GM12874 (cell line): Measurements from ENCODE around the gene CACNA2D3.

ENCODE experiments used
- CTCF ChIP-seq: IDR thresholded peaks from 2 replicates; pipeline ENCODE4 v1.5.1; 2011; ENCODE audit warnings: low read depth, mild to moderate bottlenecking, control low read depth, low read length, moderate library complexity; ENCODE audit not compliant: insufficient read depth

CACNA2D3 gene

GRCh38 chr3:54447427-54447826 is 325.1 kb downstream of the CACNA2D3 start:
- no peak for TF ChIP-seq CTCF

GRCh38 chr3:54454806-54455205 is 332.5 kb downstream of the CACNA2D3 start:
- no peak for TF ChIP-seq CTCF

- no peak for TF ChIP-seq CTCF
These were observed 336.0 kb downstream of the CACNA2D3 start for GRCh38 chr3:54458357-54458756.

GRCh38 chr3:54476891-54477290 is 354.5 kb downstream of the CACNA2D3 start:
- TF ChIP-seq CTCF, result no peak

GRCh38 chr3:54481606-54482365 is 359.4 kb downstream of the CACNA2D3 start:
- TF ChIP-seq CTCF, result no peak

GRCh38 chr3:54484334-54484733 is 362.0 kb downstream of the CACNA2D3 start:
- TF ChIP-seq CTCF, result no peak

- TF ChIP-seq CTCF, result no peak
These were observed 364.0 kb downstream of the CACNA2D3 start for GRCh38 chr3:54486317-54486716.

- TF ChIP-seq CTCF, result no peak
These were observed 365.9 kb downstream of the CACNA2D3 start for GRCh38 chr3:54488297-54488696.
